HG03135 (cell line): ENCODE data around the gene MAJIN.
A peak's percentile ranks its signal among the peaks of the same experiment; 100 is the strongest.

ENCODE experiments used
- ATAC-seq: cut with Tn5 transposase; IDR thresholded peaks from one replicate; pipeline ENCODE4 v1.9.1; 2021; ENCODE audit warnings: mild to moderate bottlenecking, moderate library complexity; ENCODE audit not compliant: unreplicated experiment

MAJIN gene

GRCh38 chr11:64933213-64933934 lies 38.5 kb downstream of the MAJIN start:
- ATAC-seq, result no peak

- ATAC-seq, result no peak
Measured at GRCh38 chr11:64932324-64932723, 39.6 kb downstream of the MAJIN start.

- no peak for ATAC-seq
Measured at GRCh38 chr11:64931290-64931689, 40.6 kb downstream of the MAJIN start.

DNA sequence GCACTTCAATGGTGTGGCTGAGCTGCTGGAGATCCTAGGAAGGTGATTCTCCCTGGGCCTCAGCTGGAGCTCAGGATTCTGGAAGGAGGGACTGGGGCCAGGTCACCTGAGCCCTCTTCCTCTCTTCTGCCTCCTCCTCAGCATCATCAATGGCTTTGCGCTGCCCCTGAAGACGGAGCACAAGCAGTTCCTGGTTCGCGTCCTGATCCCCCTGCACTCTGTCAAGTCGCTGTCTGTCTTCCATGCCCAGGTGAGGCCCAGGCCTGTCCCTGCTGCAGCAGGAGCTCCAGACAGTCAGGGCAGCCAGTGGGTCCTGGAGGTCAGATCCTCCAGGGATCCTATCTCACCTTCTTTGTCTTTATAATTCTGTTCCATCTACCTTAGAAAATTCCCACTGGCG lies 41.6 kb downstream of the MAJIN start:
- ATAC-seq, result no peak

- no peak for ATAC-seq
Measured at GRCh38 chr11:64929625-64930024, 42.3 kb downstream of the MAJIN start.

- no peak for ATAC-seq
Measured at GRCh38 chr11:64928957-64929356, 43.0 kb downstream of the MAJIN start.

GRCh38 chr11:64926689-64927088 lies 45.2 kb downstream of the MAJIN start:
- no peak for ATAC-seq

- ATAC-seq, result no peak
Measured at GRCh38 chr11:64925536-64926436, 46.1 kb downstream of the MAJIN start.

DNA sequence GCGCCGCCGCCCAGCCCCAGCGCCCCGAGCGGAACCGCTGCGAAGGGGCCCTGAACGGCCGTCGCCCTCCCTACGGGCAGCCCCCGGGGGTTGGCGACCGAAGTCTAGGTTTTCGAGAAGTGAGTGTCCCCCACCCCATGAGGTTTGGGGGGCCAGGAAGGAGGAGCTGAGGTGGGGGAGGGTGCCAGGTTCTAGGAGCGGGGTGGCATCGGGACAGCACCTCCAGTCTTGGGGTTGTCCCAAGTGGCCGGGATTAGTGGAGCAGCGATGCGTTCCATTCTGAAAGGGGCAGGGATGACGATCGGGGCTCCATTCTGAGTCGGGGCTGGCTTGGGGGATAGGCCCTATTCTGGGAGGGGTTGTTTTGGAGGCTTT lies 47.0 kb downstream of the MAJIN start:
- ATAC-seq, result no peak

DNA sequence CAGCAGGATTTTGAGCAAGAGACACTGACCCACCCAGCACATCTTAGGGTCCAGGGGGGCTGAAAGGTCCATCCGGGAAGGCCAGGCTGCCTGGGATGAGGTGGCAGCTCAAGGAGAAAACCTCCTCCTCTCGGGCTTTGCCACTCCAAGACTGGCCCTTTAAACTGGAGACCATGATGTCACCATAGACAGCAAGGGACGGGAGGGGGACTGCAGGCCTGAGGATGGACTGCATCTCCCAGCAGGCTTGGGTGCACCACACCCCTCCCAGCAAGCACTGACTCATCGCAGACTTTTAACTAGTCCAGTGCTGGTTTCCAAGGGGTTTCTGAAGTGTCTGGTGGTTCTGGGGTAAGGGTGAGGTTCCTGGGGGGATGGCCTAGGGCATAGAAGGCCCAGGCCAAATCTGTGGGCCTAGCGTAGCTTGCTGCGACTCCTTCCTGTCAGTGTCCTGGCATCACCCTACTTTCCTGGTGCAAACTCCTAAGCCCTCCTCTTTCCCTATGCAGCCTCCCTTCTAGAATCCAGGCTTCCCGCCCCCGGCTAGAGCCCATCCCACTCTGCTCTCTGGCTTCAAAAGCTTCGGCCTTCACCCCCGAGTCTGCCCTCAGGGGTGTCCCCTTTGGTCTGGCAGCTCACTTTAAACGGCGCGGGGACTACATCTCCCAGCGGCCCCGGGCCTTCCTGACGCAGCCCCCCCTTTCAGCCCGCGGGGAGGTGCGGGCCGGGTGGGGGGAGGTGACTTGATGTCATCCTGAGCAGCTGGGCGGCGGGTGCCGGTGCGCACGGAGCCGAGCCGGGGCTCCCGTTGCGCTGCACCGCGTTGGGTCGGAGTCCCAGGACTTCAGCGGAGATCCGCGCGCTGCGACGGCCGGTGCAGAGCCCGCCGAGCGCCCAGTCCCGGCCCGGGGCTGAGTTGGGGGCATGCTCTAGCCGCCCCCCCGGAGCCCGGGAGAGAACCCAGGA lies 47.7 kb downstream of the MAJIN start, which contains the start of gene PPP2R5B:
TSS of gene PPP2R5B (plus strand) at position 746 of the 966 bp plus-strand sequence. CDS start 1,046 bp downstream, outside the sequence.
- ATAC-seq, result peak; percentile 78

DNA sequence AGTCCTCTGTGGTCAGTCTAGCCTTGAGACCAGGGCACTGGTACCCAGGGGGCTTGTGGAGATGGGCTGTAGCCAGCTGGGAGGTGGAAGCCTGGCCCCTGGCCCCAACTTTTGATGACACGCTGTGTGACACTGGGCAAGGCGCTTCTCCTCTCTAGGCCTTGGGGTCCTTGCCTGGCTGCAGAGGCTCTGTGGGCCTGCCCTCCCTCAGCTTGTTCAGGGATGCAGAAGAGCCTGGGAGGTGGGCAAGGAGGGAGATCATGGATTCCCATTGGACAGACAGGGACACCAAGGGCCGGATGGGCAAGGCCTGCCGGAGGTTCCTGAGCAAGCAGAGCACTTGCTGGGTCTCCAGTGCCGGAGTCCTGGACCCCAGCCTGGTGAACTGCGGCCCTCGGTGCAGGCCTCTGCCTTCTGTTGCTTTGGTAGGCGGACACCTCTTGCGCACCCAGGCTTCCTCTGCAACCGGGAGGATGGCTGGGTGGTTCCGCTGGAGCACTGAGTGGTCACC lies 48.7 kb downstream of the MAJIN start:
- no peak for ATAC-seq

DNA sequence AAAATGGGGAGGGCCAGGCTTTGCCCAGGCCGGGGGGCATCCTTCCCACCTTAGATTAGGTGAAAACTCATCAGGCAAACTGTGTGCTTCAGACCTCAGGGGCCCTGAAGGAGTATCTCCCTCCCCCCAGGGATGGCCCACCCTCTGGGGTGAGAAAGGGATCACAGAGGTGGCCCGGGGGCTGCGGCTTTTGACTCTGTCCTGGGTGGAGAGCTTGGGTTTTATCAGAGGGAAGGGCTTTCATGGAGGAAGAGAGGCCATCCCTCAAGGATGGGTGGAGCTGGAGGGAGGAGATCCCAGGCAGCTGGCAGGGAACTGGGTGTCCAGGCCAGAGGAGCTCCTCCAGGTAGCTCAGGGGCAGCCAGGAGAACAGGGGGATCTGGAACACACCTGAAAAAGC lies 50.5 kb downstream of the MAJIN start:
- no peak for ATAC-seq

- no peak for ATAC-seq
Measured at GRCh38 chr11:64920124-64920523, 51.8 kb downstream of the MAJIN start.

- no peak for ATAC-seq
Measured at GRCh38 chr11:64919627-64920026, 52.3 kb downstream of the MAJIN start.

DNA sequence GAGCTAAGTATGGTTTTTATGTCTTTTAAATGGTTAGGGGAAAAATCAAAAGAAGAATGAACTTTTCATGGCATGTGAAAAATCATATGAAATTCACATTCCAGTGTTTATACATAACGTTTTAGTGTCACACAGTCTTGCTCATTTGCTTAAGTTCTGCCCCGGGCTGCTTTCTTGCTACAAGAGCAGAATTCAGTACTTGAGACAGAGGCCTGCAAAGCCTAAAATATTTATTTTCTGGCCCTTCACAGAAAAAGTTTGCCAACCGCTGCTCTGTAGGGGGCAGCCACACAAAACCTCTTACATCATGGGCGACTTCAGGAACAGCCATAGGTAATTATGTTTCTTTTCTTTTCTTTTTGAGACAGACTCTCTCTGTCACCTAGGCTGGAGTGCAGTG lies 53.9 kb downstream of the MAJIN start:
- no peak for ATAC-seq

- ATAC-seq, result no peak
Measured at GRCh38 chr11:64917663-64917995, 54.3 kb downstream of the MAJIN start.

GRCh38 chr11:64916775-64917662 lies 54.9 kb downstream of the MAJIN start, which contains the start of gene ATG2A:
TSS of gene ATG2A (minus strand) at chr11:64917209. CDS start at chr11:64917135, 74 bp downstream.
- peak; percentile 91 for ATAC-seq

DNA sequence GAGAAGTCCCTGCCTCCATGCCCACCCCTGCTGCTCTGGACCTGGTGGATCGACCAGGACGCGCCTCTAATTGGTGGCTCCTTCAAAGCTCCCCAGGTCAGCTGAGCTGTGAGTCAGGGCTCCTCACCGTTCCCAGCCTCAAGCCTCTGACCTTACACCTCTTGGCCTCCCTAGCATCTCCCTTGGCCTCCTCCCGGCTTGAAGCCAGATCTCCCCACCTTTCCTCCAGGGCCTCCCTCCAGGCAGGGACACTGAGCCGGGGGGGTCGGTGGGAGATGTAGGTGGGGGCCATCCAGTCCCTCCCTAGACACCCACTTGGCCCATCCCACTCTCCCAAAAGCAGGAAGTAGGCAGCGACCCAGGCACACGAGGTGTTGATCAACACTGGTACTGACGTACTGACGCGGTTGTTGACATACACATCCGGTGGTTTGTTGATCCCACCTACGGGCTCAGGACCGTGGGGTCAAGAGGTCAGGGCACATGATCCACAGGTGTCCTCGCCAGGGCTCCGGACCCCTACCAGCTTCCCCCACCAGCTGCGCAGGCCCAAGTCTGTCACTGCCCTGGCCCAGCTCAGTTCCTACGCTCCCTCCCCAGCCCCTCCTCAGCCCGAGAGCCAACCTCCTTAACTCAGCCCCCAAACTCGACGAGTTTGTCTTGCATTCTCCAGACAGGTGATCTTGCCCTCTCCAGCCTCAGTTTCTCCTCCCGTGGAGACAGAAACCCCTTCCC lies 55.7 kb downstream of the MAJIN start:
- peak; percentile 9 for ATAC-seq

DNA sequence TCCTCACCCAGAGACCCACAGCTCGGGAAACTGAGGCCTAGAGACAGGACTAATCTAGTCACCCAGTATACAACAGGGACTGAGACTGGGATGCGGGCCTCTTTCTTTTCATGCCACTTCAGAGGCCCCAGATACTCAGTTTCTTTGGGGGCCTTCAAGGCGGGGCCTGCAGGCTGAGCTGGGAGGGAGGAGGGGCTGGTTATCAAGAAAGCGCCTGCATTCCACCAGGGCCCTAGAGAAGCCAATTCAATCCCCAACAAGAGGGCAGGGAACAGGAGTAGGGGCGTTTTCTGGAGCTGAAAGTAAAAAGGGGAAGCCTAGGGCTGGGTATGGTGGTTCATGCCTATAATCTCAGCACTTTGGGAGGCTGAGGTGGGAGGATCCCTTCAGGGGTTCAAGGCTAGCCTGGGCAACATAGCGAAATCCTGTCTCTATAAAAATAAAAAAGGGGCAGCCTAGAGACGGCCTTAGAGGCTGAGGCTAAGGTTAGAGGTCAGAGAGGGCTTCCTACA lies 56.5 kb downstream of the MAJIN start:
- ATAC-seq, result no peak
